A172 (cell line): ENCODE data around the gene ARPC4. TPM values are rescaled to one million over a fixed set of nuclear protein-coding genes. Genes with fewer than 3 reads are reported as not detected.

Experiments used
- DNase-seq: peaks from one replicate; pipeline ENCODE4 v3.0.0-alpha.2; 2015; ENCODE audit warnings: low spot score
- total RNA-seq: library from RNA; depleted of rRNA; stranded (reverse); fragments of >200 nt; shearing (Covaris generic); gene quantifications from 2 replicates; pipeline ENCODE4 v1.2.3, GENCODE V29; 2014

The ARPC4 gene
- total RNA-seq, 1 experiment from 2014 or later = 196 TPM

DNA sequence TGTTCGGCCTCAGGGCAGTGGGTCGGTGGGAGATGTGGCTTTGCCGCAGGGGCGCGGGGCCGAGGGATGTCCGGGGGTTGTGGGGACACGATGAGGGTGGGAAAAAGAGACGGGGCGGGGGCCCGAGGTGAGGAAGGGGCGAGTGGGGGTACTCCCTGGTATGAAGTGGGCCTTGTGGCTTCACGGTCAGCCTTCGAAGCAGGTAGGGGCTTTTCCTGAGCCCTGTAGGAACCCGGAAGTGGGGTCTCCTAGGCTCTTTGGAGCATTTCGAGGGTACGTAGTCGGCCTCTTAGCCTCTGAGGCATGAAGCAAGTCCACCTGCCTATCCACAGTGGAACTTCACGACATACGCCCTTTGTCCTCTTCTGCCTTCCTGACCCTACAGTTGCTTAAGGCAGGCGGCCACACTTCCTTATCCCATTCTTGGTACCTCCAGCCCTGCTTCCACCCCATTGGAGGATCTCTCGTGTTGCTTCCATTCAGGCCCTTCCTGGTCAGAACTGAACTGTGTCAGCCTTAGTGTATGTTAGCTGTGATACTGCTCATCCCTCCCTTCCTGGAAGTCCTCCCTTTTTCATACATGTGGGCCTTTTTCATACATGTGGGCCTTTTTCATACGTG is 389 bp downstream of the ARPC4 start:
- peak; percentile 45 for DNase-seq

DNA sequence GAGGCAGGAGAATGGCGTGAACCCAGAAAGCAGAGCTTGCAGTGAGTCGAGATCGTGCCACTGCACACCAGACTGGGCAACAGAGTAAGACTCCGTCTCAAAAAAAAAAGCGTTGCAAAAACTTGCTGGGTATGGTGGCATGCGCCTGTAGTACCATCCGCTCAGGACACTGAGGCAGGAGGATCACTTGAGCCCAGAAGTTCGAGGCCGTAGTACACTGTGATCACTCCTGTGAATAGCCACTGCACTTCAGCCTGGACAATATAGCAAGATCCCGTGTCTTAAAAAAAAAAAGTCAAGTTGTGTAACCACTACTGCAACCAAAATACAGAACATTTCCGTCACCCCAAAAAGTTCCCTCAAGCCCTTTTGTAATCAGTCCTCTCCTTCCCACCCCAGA is 1.5 kb downstream of the ARPC4 start:
- no peak for DNase-seq

DNA sequence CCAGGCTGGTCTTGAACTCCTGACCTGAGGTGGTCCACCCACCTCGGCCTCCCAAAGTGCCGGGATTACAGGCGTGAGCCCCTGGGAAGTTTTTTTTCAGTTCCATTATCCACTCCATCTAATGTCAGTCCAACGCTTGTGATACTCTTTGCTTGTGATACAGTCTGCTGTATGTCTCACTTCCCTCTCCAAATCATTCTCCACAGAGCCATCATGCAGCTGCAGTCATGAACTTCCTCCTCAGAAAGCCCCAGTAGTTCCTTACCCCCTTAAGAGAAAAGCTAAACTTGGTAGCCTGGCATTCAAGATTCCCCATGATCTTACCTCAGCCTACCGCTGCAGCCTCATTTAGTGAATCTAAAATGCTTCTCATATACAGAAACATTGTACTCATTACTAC is 2.3 kb downstream of the ARPC4 start:
- DNase-seq = no peak

DNA sequence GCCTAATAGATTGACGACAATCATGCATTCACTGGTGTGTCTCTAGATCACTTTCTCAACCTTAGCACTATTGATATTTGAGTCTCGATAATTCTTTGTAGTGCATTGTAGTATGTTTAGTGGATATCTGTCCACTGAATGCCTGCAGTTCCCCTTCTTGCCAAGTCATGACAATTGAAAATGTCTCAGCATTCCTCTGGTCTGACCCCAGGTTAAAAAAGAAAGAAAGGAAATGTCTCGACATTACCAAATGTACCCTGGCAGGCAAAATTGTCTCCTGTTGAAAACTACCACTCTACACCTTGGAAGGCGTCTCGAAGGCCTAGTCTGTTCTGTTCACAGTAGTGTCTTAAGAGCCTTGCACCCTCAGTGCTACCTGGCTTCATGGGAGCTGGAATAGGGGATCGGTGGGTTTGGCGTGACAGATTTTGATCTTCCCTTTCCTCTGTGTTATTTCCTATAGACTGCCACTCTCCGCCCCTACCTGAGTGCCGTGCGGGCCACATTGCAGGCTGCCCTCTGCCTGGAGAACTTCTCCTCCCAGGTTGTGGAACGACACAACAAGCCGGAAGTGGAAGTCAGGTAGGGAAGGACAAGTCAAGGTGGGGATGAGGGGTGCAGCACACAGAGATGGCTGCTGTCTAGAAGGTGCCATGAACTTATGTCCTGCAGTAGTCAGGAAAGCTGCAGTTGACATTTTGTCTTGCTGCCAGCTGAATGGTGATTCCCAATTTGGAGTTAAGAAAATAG is 4.5 kb downstream of the ARPC4 start:
- no peak for DNase-seq

DNA sequence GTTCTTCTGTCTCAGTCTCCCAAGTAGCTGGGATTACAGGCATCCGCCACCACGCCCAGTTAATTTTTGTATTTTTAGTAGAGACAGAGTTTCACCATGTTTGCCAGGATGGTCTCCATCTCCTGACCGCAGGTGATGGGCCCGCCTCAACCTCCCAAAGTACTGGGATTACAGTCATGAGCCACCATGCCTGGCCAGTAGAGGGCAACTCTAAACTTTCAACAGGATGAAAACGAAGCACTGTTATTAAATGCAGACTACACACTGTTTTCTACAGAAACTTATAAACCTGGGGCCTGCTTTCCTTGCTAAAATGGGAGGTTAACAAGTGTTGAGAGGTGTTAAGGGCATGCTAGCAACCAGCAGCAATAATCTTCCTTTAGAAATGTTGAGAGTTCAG is 7.6 kb downstream of the ARPC4 start:
- DNase-seq = no peak

DNA sequence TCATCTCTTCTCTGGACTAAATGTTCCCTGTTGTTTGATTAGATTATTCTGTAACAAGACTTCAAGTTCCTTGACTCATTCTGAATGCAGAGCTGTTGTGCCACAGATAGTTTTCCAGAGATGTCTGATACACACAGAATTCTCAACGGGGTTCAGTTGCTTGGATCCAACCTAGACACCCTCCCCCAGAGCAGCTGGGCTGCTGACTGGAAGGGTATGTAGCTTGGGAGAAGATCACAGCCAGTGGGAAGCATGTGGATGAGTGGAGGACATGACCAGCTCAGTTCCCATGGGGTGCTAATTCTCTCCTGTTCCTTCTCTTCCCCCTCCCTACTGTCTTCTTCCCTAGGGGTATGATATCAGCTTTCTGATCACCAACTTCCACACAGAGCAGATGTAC is 10.6 kb downstream of the ARPC4 start:
- no peak for DNase-seq

DNA sequence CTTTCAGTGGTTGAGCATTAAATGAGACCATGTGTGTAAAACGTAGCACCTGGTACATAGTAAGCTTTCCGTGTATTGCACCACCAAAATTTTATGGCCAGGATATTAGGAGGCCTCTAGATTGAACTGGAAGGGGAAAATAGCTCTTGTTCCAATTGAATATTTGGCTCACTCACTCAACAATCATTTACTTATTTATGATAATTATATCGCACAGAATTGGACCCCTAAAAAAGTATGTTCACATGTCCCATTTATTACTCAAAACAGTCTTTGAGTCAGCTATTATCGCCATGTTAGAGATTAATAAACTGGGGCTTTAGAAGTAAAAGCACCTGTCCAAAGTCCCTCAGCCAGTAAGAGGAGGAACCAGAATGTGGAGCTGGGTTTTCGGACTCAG is 12.1 kb downstream of the ARPC4 start:
- no peak for DNase-seq

DNA sequence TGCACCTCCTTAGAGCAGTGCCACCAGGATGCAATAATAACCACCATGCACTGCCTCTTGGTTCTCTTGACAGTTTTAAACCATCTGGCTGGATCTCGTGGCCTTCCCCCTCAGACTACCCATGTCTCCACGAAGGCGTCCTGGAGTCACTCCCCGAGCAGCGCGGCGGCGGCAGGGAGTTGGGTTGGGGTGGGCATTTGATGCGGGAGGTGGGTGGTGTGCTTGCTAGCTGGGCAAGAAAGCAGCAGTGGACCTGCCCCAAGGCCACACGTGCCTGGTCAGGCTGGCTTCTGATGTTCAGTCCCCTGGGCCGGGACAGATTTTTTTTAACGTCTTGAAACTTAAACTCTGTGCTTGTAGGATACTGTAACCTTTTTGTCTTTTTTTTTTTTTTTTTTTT is 13.3 kb downstream of the ARPC4 start:
- DNase-seq = no peak

DNA sequence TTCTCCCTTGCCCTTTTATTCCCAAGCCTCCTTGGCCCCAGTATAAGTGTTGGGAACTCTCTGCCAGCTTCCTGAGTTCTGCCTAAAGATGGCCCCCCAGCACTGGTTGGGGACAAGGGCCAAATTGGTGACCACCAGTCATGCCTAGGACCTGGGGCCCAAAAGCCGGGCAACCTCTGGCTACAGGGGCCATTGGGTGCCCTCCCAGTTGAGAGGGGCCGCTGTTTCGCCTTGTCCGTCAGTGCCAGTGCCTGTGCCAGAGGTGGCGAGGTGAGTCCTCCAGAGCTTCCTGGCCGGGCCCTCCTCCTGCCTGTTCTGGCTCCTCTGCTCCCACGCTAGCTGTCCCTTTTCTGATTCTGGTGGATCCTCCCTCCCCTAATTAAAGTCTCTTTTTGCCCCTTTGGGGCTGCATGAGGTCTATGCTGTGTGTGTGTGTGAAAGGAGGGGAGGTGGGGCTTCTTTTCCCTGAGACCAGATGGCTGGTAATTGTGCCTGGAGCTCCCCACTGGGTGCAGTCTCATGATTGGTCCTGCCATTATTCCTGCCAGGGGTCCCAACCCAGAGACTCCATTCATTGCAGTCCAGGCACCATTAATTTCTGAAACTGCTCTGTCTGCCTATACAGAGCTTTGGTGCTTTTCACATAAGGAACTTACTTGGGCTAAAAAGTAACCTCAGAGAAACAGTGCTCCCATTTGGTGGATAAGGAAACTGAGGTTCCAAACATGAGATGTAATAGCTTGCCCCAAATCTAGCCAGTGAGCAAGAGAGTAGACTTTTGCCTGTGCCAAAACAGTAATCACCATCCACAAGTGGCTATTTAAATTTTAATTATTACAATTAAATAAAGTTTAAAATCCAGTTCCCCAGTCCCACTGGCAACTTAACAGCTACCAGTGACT is 14.1 kb downstream of the ARPC4 start:
- no peak for DNase-seq

DNA sequence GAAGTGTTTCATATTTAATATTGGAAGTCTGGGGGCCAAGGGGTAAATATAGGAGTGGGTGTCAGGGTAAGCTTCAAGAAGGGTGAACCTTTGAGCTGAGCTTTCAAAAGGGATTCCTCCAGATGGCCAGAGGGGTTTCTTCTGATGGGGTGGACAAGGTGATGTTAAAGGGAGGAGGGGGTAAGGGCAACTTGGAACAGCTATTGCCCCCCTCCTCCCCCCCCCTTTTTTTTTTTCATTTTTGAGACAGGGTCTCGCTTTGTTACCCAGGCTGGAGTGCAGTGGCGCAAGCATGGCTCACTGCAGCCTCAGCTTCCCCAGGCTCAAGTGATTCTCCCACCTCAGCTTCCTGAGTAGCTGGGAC is 15.1 kb downstream of the ARPC4 start:
- no peak for DNase-seq

DNA sequence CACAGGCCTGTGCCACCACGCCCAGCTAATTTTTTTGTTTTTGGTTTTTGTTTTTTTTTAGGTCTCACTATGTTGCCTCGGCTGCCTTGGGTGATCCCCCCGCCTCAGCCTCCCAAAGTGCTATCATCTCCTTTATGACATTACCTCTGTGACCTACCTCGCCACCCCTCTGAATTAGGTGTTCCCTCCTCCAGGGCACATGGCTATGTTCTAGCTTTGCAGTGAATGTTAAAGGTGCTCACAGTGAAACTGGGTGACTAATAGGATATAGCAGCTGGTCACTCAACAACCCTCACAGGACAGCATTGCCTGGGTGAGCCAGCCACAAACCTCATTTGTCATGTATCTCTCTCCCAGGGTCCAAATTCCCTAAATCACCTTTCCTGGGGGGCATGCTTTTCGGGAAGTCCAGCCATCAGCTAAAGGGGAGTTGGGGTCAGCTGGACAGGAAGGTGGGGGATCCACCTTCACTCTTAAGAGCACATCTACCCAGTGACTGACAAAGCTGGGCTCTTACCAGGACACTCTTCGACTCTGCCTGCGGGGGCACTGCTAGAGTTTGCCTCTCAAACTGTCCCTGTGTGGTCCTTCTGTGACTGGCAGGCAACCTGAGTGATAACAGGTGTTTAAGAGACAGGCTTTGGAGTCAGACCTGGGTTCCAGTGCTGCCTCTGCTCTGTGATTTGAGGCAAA is 15.6 kb downstream of the ARPC4 start:
- peak; percentile 36 for DNase-seq

DNA sequence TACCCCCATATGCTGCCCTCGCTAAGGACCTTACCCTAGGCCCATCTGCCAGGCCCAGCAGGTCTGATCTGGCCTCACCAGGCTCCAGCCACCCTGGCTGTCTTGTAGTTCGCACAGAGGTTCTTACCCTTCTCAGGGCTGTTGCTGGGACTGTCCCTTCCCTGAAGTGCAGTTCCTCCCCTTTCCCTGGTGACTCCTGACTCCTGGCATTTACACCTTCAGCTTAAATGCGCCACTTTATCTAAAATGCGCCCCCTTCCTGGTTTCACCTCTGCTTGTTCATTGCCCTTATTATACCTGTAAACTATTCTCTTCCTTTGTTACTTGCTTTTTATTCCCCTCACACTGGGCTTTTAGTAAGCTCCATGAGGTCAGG is 16.3 kb downstream of the ARPC4 start:
- DNase-seq = no peak

DNA sequence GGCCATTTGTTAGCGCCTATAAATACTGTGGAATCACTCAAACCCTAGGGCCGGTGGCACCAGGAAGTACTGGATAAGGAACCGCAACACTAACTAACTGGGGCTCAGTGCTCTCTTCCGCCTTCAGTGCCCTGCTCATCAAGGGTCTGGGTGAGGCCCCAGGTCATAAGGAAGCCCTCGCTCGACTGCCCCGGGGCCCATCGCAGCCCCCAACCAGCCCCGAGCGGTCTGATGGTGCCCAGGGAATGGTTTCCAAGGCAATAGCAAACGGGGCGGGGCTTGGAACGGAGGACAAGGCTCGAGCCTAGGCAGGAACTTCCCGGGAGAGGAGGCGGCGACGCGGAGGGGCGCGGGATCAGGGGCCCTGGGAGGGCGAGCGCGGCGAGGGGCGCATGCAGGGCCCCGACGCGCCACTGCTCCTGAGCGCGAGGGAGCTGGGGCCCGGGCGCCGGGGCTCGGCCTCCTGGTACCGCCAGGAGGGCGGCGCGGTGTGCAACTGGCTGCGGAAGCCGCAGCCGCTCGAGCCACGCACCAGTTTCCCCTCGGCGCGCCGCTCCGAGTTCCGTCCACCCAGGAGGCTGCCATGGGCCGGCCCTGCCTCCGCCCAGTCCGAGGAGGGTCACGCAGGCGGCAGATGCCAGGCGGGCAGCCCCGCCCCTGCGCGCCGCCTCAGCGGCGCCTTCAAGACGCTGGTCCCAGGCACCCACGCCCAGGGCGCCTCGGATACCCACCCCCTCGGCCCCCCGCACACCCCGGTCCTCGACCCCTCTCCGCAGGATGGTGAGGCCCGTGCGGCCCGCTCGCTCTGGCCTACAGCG is 16.9 kb downstream of the ARPC4 start, which contains the start of gene TTLL3:
TTLL3 (plus strand) TSS at position 648 of the 818 bp plus-strand sequence. CDS start 400 bp downstream, outside the sequence.
- DNase-seq = no peak

DNA sequence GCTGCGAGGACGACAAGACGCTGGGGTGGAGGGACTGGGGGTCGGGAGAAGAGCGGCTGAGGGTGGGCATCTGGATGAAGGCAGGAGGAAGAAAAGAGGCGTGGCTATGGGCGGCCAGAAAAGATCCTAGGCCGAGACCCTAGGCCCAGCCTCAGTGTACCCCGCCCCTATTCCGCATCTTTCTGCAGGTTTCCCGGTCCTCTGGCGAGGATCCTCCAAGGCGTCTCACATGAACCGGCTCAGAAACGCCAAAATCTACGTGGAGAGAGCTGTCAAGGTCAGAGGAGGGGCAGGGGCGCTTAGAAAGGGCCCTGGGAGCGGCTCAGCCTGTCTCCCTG is 17.5 kb downstream of the ARPC4 start:
- no peak for DNase-seq

DNA sequence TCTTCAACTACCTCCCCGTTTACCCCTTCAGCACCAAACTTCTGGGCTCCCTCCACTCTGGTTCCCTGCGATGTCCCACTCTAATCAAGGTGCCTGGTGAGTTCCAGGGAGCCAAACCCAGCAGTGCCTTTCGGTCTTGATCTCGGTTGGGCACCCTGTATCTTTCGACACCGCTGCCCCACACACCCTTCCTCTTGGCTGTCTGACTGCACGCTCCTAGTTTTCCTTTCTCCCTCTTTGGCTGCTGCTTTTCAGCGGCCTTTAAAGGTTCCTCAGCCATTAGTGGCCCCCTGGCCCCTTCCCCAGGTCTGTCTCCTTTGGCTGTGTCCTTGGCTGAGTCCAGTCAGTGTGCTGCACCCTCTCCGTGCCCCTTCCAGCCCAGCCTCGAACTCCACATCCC is 18.0 kb downstream of the ARPC4 start:
- DNase-seq = no peak

DNA sequence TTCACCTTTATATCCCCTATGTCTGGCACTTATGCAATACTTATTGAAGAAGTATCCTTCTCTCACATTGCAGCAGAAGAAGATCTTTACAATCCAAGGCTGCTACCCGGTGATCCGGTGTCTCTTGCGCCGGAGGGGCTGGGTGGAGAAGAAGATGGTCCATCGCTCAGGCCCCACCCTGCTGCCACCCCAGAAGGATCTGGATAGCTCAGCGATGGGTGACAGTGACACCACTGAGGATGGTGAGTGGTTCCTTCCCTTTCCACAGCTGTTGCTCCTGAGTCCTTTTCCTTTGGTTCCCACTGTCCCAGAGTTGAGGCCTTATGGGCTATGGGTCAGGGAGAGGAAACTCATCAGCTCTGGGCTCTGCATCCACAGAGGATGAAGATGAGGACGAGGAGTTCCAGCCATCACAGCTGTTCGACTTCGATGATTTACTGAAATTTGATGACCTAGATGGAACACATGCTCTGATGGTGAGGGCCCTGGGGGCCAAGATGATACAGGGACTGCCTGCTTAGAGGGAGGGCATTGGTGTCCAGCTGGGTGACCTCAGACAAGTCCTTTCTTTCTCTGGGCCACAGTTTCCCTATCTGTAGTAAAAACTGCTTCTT is 20.1 kb downstream of the ARPC4 start:
- no peak for DNase-seq

DNA sequence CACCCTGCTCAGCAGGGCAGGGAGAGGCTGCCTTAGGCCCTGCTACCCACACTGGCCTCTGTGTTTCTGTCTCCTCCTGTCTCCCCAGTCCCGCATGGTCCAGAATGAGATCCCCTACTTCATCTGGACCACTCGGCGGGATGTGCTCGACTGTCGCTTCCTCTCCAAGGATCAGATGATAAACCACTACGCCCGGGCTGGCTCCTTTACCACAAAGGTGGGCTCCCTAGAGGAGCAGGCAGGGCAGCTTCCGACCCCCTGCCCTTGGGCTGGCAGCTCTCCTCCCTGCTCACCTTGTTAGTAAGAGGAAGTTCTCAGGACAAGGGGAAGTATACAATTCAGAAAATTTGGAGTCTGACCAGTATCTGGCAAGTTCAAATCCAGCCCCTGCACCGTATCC is 23.1 kb downstream of the ARPC4 start:
- no peak for DNase-seq

DNA sequence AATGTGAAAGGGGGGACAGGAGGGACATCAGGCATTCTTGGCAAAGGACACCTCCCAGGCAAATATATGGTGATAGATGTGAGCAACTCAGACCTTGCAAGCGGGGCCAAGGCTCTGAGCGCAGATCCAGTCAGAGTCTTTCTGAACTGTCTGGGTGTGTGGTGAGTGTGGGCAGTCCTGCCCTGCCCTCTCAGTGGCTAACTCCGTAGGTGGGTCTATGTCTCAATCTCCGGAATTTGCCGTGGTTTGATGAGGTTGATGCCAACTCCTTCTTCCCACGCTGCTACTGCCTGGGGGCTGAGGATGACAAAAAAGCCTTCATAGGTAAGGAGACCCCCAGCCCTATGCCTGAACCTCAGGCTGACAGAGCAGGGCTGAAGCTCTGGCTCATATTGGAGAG is 24.6 kb downstream of the ARPC4 start:
- DNase-seq = no peak

DNA sequence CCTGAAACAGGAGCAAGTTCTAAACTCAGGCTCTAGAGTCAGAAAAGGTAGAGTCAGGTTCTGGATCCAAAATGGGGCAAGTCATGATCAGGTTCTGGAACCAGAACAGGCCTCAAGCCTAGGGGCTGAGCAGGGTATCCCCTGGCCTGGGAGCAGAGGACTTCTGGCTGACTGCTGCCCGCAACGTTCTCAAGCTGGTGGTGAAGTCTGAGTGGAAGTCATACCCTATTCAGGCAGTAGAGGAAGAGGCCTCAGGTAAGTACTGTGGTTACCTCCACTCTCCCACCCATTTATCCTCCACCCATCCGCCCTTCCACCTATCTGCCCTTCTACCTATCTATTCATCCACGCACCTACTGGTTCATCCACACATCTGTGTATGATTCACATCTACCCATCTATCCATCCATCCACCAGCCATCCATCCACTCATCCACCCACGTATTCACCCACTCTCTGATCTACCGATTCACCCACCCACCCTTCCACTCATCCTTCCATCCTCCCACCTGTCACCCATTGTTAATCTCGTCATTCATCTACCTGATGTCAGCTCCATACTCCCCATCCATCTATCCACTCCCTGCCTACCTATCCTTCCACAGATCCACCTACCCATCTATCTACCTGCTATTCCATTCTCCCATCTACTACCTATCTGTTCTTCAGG is 25.9 kb downstream of the ARPC4 start:
- DNase-seq = no peak

DNA sequence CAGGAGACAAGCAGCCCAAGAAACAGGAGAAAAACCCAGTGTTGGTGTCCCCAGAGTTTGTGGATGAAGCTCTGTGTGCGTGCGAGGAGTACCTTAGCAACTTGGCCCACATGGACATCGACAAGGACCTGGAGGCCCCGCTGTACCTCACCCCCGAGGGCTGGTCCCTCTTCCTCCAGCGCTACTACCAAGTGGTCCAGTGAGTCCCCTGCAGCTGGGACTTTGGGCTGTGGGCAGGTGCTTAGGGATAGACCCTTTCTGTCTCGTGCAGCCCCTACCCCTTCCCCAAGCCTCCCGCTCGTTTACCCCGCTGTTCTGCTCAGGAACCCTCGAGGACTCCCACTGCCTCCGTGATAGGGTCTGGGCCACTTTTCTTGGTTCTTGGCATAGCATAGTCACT is 27.7 kb downstream of the ARPC4 start:
- no peak for DNase-seq
